ENCODE data around the gene STUM.
"Not testable (repeated sequence)": the region's sequence is repeated elsewhere in the genome, so short reads cannot be mapped to it uniquely, and the experiment has no call there.

STUM gene, protein sequence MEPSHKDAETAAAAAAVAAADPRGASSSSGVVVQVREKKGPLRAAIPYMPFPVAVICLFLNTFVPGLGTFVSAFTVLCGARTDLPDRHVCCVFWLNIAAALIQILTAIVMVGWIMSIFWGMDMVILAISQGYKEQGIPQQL

DNA sequence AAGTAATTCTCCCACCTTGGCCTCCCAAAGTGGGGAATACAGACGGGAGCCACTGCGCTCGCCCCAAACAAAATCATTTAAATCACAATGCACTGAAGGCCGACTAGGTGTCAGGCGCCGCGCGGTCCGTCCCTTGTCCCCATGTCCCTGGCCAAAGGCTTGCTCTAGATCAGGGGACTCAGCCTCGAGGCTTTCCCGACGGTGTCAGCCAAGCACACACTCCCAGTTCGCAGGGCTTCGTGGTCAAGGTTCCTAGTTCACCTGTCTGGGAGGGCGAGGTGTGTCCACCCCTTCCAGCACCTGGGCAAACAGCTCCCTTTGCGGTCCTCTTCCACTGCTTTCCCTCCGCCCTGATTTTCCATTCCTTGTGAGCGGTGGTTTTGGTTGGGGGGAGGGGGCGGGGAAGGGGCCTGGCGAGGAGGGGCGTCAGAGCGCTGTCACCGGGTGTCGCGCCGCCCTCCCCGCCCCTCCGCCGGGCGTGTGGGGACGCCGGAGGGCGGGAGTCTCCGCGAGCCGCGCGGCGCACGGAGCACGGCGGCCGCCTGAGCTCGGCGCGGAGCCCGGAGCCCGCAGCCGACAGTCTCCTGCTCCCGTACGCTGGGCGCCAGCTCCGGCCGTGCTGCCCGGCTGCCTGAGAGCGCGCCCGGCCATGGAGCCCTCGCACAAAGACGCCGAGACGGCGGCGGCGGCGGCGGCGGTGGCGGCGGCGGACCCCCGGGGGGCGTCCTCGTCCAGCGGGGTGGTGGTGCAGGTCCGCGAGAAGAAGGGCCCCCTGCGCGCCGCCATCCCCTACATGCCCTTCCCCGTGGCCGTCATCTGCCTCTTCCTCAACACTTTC lies at the start of gene STUM:
TSS of gene STUM (plus strand) at position 509 of the 838 bp plus-strand sequence. CDS start at position 650, 141 bp downstream.
- DNase-seq = no peak

DNA sequence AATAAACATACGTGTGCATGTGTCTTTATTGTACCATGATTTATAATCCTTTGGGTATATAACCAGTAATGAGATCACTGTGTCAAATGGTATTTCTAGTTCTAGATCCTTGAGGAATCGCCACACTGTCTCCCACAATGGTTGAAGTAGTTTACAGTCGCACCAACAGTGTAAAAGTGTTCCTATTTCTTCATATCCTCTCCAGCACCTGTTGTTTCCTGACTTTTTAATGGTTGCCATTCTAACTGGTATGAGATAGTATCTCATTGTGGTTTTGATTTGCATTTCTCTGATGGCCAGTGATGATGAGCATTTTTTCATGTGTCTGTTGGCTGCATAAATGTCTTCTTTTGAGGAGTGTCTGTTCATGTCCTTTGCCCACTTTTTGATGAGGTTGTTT lies 48.9 kb upstream of the STUM start:
- DNase-seq = not testable (repeated sequence)

DNA sequence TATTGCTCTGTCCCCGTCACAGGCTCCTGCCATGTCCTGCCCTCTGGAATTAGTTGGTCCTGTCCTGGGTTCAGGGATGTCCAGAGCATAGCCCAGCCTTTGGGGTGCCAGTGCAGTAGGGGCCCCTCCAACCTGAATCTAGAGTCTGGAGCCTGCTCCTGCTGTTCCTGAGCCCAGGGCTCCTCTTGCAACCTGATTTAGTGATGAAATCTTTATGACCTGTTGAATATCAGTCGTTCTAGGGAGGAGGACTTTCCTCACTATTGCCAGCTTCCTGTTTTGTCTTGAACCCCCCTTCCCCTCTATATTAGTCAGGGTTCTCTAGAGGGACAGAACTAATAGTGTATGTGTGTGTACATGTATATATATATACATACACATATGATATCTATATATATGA lies 42.5 kb upstream of the STUM start:
- DNase-seq = no peak

DNA sequence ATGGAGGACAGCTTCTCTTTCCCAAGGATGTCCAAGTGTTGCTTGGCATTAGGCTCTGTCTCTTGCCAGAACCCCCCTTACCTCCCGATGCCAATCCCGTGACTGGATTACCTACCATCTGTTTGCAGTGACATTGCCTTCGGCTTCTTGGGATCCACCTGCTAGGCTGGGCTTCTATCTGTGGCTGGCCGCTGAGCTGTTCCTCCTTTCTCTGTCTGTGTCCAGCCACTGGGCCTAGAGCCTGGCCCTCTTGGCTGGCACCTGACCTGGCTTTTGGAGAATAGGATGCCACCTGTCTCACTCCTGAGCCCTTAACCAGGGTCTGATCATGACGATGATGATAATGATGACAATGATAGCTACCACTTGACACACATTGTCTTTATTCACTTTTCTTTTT lies 41.6 kb upstream of the STUM start:
- DNase-seq = no peak

DNA sequence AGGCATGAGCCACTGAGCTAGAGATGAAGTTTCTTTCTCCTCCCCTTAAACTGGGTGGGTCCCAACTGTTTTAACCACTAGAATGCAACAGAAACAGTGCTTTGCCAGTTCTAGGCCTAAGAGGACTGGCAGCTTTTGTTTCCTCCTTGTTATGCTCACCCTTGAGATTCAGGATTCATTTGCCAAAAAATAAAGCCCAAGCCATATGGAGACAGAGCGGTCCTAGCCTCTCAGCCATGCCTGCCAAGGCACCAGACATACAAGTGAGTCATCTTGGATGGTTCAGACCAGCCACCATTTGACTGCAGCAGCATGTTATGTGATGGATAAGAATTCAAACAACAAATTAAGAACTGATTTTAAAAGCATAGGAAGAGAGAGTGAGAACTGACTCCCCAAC lies 38.1 kb upstream of the STUM start:
- peak; percentile 83 for DNase-seq

DNA sequence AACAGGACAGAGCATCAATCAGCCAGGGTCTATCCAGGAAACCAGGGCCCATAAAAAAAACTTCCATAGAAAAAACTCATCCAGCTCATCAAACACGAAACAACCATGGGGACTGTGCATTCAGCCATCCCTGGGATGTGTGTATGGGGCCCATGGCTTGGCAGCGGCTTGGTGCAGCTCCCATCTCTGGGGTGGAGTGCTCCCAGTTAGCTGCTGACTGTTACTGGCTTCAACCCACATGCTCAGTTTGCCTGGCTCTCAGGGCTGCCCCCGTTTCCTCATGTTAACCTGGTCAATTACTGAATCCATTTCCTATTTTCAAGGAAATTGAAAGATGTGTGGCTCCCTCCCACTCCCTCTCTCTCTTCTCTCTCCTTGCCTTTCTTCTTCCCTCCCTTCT lies 37.3 kb upstream of the STUM start:
- no peak for DNase-seq

DNA sequence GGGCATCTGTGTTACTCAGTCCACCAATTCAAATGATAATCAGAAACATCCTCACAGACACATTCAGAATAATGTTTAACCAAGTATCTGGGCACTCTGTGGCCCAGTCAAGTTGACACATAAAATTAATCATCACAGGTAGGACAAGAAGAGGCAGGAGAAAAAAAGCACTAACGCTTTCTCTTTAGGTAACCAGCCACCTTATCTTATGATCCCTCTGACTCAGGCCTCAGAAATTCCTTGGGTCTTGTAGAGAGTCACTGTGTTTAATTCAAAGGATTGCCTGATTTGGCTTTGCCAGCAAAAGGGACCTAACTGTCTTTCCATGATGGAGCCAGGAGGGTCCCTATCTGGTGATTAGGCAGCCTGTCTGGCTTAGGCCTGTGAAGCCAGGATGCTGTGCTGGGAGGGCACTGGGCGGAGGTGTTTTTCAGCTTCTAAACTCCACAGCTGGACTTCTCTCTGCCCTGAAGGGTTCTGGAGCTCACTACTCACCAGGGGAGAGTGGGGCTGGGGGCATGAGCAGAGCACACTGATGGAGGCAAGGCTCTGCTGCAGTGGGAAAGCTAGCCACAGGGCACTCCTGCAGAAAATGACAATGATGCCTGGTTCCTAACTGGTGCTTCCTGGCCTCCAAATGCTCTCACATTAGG lies 36.4 kb upstream of the STUM start:
- no peak for DNase-seq

DNA sequence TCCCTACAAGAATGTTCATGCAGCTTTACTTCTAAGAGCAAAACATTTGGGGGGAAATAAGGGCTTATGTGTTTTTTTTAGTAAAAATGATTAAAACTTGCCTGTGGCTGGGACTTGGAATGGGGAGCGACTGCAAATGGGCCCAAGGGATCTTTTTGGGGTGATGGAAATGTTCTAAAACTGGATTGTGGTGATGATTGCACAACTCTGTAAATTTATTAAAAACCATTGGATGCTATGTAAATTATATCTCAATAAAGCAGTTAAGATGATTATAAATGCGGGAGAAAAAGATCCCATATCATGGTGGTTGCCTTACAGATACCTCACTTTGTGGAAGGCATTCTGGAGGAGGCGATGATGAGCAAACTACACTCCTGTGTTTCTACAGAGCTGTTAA lies 30.2 kb upstream of the STUM start:
- DNase-seq = no peak

DNA sequence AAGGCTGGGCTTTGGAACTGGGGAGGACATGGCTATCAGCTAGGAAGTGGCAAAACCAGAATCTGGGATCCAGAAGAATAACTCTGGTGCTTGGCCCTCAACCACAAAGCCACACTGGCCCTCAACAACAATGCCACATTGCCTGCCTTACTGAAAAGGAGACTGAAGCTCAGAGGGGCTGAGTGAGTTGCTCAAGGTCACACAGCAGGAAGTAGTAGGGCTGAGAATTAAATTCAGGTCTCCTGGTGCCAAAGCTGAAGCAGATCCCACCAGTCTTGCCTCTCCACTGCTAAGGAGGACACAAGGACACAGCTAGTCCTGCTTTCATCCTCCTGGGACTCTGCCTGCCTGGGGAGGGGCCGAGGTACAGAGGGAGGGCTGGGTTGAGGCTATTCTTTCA lies 29.4 kb upstream of the STUM start:
- DNase-seq = no peak

DNA sequence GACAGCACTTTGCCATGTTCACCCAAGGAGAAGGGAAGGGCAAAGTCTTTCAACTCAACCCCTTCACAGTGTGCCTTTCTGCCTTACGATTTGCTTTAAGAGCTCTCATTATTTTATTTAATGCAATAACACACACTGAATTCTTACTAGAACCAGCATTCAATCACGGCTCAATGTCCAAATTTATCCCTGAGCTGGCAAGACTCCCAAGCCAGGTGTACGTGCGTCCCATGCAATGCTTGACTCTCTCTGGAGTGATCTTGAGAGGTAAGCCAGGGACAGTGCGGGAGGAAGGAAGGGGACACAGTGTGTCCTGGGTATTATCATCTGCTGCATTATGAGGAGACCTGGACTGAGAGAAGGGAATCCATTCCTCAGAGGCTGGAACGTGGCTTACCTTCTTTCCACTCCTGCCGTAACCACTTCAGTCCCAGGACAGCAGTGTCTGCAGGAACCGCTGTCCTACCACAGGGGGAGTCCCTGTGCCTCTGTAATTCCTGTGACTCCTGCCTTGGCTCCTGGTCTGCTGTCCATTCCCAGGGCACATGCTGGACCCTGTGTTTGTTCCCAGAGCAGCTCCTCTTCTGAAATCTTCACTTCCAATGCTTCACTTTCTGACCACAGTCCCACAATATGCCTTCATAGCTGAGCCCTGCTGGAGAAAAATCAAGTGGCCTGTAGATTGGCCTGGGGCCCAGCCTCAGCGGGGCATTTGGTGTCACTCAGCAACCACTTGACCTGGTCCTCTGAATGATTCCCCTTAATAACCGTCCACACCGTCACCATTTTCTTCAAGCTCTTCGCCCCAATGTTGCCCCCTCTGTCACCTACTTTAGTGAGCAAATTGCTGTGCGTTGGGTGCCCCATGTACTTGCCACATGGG lies 28.6 kb upstream of the STUM start:
- DNase-seq = no peak

DNA sequence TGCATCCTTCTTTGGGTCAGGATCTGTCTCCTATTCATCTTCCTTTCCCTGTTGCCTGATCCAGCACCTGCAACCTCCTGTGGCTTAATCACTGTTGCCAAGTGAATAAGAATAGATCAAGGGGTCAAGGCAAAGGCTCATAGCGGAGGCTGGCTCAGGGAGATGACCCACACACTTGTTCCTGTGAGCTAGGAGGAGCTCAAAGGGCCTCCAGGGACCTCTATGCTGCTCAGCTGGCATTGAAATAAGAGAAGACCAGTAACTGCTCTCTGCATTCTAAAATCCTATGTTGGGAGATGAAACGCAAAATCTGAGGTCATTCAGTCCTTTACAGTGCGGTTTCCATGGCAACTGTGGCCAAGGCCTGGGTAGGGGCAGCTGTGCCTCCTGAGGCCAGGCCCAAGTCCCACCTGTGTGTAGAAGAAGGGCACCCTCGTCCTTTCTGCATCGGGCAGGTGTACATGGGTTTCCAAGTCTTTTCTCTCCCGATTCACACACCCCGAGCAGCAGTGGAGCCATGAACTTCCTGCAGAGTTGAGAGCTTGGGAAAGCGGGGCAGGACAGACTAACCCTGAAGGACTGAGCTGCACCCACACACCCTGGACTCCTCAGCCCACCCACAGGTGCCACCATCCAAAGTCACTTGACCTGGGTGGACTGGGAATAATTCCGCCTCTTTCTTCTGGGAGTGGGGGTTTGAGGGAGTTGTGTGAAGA lies 27.8 kb upstream of the STUM start:
- DNase-seq = no peak

DNA sequence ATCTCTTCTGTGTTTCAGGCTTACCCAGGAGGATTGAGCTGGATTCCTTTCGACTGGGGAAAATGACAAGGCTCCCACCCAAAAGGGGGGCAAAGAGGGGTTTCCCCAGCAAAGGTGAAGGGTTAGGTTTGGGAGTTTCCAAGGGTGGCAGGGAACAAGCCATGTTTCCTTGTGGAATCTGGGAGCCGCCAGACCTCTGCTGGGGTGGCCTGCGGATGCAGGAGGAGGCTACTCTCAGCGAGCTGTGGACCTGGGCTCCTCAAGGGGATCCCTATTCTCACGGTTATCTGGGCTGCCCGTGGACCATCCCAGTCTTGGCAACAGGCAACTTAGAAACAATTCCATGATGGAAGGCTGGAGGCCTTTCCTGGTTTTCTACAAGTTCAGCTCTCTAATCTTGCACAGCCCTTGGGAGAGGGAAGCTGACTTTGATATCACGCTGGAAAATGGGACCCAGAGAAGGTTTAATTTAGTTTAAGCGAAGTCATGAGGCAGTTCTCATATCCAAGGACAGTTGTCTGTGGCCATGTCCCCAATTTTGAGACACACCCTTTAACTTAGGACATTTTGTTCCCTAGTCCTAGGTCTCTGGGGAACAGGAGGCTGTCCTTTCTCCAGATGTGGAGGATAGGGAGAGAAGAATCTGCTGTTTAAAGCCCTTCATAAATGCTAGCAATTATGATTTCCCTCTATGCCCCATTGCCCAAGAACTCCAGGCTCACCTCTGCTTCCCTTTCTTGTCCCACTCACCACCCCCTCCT lies 24.7 kb upstream of the STUM start:
- no peak for DNase-seq

DNA sequence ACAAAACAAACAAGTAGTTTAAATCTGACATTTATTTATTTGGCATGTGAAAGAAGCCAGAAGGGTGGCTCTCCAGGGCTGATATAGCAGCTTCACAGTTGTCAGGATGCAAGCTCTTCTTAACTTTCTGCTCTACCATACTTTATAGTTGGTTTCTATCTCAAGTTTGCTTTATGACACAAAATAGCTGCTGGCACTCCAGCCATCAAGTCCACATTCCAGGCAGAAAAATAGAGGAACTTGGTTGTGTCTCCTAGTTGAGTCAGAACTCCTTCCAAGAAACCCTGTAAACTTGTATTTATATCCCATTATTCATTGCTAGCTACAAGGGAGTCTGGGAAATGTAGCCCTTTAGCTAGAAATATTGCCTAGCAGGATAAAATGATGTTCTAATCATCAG lies 24.0 kb upstream of the STUM start:
- DNase-seq = no peak

DNA sequence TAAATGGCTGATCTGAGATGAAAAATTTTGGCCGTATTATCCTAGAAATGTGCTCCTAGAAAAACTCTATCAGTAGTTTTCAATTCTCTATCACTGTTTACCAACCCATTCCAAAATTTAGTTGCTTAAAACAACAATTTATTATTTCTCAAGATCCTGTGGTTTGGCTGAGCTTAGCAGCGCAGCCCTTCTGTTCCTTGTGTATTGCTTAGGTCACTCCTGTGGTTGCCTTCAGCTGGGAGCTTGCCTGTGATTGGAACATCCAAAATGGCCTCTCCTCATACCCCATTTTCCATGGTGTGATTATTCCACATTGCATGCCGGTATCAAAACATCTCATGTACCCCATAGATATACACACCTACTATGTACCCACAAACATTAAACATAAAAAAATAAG lies 22.8 kb upstream of the STUM start:
- DNase-seq = no peak

DNA sequence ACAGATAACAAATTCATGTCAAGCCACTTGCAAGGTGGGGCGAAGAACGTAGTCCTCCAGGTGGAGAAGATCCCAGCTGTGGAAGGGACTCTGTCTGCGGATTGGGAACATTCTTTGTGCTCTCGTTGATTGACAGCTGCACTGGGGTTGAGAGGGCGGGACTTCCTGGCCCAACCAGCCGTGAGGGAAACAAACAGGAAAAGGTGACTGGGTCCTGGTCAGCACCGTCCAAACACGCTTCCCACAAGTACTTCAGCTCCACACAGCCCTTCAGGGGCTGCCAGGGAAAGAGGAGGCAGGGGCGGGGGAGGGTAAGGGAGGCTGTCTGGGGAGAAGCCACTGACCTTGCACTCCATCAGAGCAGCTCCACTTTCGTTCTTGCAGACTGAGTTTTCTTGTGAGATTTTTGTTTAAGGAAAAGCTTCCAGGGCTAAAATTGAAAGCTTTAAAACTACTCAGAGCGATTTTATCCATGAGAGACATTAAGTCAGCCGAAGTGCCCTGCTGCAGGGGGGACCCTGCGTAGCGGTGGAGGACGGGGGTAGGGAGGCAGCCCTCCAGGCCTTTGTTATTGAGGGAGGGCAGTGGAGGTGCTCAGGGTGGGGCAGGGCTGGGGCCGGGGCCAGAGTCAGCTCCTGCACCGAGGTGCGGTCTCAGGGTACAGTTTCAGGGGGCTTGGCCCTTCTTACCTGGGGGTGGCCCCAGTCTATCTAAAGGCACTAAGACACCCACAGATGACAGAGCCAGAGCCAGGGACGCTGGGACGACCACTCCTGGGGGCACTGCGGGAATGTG lies 21.6 kb upstream of the STUM start:
- DNase-seq = no peak

DNA sequence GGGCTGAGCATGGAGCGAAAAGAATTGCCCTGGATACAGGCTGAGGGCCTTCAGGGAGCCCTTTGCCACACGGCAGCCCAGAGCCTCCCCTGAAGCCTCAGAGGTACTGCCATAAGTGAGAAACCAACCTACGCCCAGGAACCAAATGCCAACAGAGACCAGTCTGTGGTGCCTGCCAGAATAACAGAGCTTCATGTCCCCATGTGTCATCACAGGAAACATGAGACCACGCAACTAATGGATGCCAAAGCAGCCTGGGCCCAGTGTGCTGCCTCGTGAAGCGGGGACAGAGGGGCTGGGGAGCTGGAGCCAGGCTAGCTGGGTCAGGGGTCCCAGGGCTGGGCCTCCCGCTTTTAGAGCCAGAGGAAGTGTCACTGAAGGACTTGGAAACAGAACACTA lies 18.7 kb upstream of the STUM start:
- no peak for DNase-seq

DNA sequence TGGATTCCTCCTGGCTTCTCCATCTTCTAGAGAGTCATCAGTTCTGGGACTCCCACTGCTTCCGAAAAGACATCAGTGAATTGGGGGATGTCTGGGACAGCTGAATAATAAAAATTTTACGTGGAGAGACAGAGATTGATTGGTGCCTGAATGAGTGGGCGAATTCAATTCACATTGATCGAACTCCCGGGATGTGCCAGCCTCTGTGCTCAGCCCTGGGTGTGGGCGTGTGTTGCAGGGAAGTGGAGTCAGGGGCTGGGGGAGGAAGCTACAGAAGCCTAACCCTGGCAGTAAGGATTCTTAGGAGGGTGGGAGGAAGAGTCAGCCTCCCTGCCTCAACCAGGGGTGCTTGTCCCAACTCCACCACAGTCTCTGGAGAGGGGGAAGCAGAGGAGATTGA lies 18.0 kb upstream of the STUM start:
- no peak for DNase-seq

DNA sequence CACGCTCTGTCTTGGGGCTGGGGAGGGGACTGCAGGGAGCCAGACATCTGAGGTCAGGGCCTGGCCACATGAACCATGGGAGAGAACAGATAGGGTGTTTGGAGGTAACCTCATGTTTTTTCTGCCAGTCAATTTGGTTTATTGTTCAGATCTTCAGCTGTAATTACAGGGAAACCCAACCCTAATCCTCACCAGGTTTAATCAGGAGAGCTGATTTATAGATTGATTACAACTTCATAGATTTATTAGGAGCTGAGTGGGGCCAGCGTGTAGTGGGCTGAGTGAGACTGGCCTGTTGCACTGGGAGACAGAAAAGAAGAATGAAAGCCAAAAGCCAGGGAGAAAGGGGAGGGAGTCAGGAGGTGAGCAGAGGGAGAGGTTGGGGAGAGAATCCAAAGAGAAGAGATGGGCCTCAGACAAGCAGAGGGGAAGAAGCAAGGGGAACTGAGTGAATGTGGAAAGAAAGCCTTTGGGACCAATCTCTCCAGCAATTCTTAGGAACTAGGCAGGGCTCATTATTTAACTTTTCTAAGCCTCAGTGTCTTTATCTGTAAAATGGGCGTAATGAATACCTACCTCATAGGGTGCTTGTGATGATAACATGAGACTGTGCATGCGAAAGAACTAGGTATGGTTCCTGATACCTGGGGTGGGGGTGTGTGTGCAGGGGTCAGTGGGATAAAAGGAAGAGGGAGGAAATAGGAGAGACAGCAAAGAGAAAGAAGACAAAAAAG lies 17.0 kb upstream of the STUM start:
- DNase-seq = no peak

DNA sequence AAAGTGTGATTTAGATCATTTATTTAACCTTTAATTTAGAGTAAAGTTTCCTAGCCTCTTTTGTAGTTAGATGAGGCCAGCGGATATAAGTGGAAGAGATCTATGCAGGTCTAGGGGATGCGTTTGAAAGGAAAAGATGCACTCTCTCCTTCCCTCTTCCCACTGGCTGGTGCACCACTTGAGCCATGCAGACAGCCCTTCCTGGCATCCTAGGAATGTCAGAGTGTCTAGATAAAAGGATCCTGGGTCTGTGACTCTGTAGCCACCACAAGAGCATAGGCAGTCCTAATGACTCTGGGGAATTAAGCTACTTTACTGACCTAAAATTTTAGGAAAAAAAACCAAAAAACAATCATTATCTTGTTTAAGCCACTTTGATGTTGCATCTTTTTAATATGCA lies 16.0 kb upstream of the STUM start:
- DNase-seq = no peak

DNA sequence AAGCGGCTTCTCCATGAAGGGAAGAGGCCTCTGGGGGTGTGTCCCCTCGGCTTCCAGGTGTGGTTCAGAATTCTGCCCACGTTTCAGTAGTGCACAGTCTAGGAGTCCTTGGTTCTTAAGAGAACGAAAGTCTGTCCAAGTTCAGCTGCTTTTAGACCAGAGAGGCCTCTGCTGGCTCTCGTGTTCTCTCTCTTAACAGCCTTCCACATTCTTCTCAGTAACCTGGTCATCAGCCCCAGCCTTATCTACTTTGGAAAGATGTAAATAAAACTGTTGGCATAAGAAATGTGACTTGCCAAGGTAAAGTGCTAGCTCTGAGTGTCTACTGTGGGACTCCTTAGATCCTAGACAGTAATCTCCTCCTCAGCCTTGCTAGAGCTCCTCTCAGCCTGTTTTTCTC lies 15.3 kb upstream of the STUM start:
- DNase-seq = no peak
